SK-N-SH treated with all-trans-retinoic acid at 6 μM for 48 hours (cell line): ENCODE measurements around the gene SAPCD2.

Experiments used
- ARNTL ChIP-seq: fragments of 450-650 bp; formaldehyde crosslinking; IDR thresholded peaks from 2 replicates; pipeline ENCODE4 v1.5.0; 2020; ENCODE audit warnings: low read depth, mild to moderate bottlenecking, moderate library complexity, borderline replicate concordance
- CSRNP3 ChIP-seq: fragments of 250-450 bp; sonication (Bioruptor Pico); IDR thresholded peaks from 2 replicates; pipeline ENCODE4 v1.5.1; 2021; ENCODE audit warnings: mild to moderate bottlenecking, moderate library complexity
- ESRRG ChIP-seq: fragments of 250-450 bp; sonication (Bioruptor Pico); IDR thresholded peaks from 2 replicates; pipeline ENCODE4 v1.6.1; 2021; ENCODE audit warnings: mild to moderate bottlenecking
- GLIS3 ChIP-seq: fragments of 250-450 bp; sonication (Bioruptor Pico); IDR thresholded peaks from 2 replicates; pipeline ENCODE4 v1.5.0; 2020; ENCODE audit warnings: mild to moderate bottlenecking, moderate library complexity
- ISL1 ChIP-seq: fragments of 250-450 bp; sonication (Bioruptor Pico); IDR thresholded peaks from 2 replicates; pipeline ENCODE4 v2.1.2; 2022; ENCODE audit warnings: mild to moderate bottlenecking, moderate library complexity
- PATZ1 ChIP-seq: fragments of 250-450 bp; sonication (Bioruptor Pico); IDR thresholded peaks from 2 replicates; pipeline ENCODE4 v1.8.0; 2020; ENCODE audit warnings: mild to moderate bottlenecking, moderate library complexity, borderline replicate concordance
- PPARA ChIP-seq: fragments of 250-450 bp; sonication (Bioruptor Pico); IDR thresholded peaks from 2 replicates; pipeline ENCODE4 v1.5.0; 2020; ENCODE audit warnings: mild to moderate bottlenecking, borderline replicate concordance
- RARB ChIP-seq: fragments of 250-450 bp; sonication (Bioruptor Pico); IDR thresholded peaks from 2 replicates; pipeline ENCODE4 v1.8.0; 2021; ENCODE audit warnings: mild to moderate bottlenecking, moderate library complexity
- ZC3H10 ChIP-seq: fragments of 250-450 bp; sonication (Bioruptor Pico); IDR thresholded peaks from 2 replicates; pipeline ENCODE4 v1.5.1; 2021; ENCODE audit warnings: mild to moderate bottlenecking, moderate library complexity
- ZFP3 ChIP-seq: fragments of 250-450 bp; sonication (Bioruptor Pico); IDR thresholded peaks from 2 replicates; pipeline ENCODE4 v1.5.0; 2020; ENCODE audit warnings: mild to moderate bottlenecking, moderate library complexity
- ZFP30 ChIP-seq: fragments of 450-650 bp; formaldehyde crosslinking; IDR thresholded peaks from 2 replicates; pipeline ENCODE4 v1.5.0; 2022; ENCODE audit warnings: mild to moderate bottlenecking, moderate library complexity
- ZNF70 ChIP-seq: fragments of 450-650 bp; formaldehyde crosslinking; IDR thresholded peaks from 2 replicates; pipeline ENCODE4 v1.5.0; 2020; ENCODE audit warnings: mild to moderate bottlenecking, moderate library complexity
- ZNF8 ChIP-seq: fragments of 450-650 bp; formaldehyde crosslinking; IDR thresholded peaks from 2 replicates; pipeline ENCODE4 v1.5.0; 2020; ENCODE audit warnings: mild to moderate bottlenecking, moderate library complexity

DNA sequence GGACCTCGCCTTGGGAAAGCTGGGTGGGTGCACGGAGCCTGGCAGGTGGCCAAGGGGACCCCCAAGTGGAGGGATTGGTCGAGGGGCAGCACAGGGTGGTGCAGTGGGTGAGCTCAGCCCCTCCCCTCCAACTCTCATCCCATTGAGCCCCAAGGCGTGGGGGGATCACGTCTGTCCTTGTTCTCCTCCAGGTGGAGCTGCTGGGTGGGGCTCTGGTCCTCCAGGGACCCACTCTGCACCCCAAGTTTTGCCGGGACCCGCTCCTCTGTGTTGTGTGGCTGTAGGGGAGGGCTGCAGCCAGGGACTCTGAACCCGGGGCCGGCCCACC lies 34.9 kb downstream of the SAPCD2 start:
- TF ChIP-seq GLIS3 (CRISPR knock-in tag) (no peak), ZNF8 (CRISPR knock-in tag) (no peak), ARNTL (CRISPR knock-in tag) (no peak), PPARA (CRISPR knock-in tag) (no peak), CSRNP3 (CRISPR knock-in tag) (no peak), ESRRG (no peak), ISL1 (no peak), ZFP3 (CRISPR knock-in tag) (no peak), ZC3H10 (CRISPR knock-in tag) (no peak), PATZ1 (CRISPR knock-in tag) (no peak), RARB (CRISPR knock-in tag) (no peak), ZFP30 (CRISPR knock-in tag) (no peak), ZNF70 (CRISPR knock-in tag) (no peak)
